Measurements from ENCODE around the gene ELP4.

GRCh38 chr11:31813391-31814175 is 304.0 kb downstream of the ELP4 start:
- TF ChIP-seq TAF1 (IDR thresholded peaks at IDR 0.05; ENCODE audit: borderline replicate concordance, insufficient read depth, low read length) = no peak
- TF ChIP-seq POLR2AphosphoS5 (IDR thresholded peaks at IDR 0.05; ENCODE audit: low read depth, low read length) = no peak
